HCT116 (cell line): ENCODE data around the gene ABTB1.

Source experiments
- EGR1 ChIP-seq: IDR thresholded peaks from 2 replicates; pipeline ENCODE4 v1.6.1; 2012; ENCODE audit warnings: low read depth
- POLR2A ChIP-seq: IDR thresholded peaks from 2 replicates; pipeline ENCODE4 v1.7.0; 2011; ENCODE audit warnings: borderline replicate concordance; ENCODE audit not compliant: insufficient read depth, insufficient read length; ENCODE audit errors: extremely low read depth
- REST ChIP-seq: IDR thresholded peaks from 2 replicates; pipeline ENCODE4 v1.6.1; 2012; ENCODE audit warnings: low read depth
- SP1 ChIP-seq: IDR thresholded peaks from 2 replicates; pipeline ENCODE4 v1.6.1; 2012; ENCODE audit warnings: low read depth
- ZFX ChIP-seq: fragments of 450-650 bp; IDR thresholded peaks from 2 replicates; pipeline ENCODE4 v1.6.1; 2017

GRCh38 chr3:127671523-127672428, 976 bp upstream of the ABTB1 start:
- TF ChIP-seq POLR2A, result no peak
- TF ChIP-seq ZFX, result no peak
- no peak for TF ChIP-seq EGR1
- TF ChIP-seq SP1, result no peak
- TF ChIP-seq REST, result no peak
